ENCODE measurements around the gene NR3C1.

DNA sequence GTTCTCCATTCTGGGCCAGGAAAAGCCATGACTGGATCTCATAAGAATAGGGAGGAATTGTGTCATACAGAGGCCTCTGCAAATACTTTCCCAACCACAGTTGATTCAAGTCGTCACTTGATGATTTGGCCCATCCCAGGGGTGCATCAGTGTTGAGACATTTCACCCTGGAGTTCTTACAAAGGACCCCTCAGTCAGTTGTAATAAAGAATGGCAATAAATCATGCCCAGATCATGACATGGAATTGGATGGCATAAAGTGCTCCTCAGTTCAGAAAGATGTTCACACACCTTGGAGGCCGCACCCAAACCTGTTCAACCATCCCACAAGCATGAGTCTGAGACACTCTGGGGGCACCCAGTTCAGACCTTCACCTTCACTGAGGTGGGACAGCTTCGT, 168.1 kb downstream of the NR3C1 start:
- TF ChIP-seq, protein P1, sequence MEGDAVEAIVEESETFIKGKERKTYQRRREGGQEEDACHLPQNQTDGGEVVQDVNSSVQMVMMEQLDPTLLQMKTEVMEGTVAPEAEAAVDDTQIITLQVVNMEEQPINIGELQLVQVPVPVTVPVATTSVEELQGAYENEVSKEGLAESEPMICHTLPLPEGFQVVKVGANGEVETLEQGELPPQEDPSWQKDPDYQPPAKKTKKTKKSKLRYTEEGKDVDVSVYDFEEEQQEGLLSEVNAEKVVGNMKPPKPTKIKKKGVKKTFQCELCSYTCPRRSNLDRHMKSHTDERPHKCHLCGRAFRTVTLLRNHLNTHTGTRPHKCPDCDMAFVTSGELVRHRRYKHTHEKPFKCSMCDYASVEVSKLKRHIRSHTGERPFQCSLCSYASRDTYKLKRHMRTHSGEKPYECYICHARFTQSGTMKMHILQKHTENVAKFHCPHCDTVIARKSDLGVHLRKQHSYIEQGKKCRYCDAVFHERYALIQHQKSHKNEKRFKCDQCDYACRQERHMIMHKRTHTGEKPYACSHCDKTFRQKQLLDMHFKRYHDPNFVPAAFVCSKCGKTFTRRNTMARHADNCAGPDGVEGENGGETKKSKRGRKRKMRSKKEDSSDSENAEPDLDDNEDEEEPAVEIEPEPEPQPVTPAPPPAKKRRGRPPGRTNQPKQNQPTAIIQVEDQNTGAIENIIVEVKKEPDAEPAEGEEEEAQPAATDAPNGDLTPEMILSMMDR (IDR thresholded peaks at IDR 0.05; ENCODE audit: insufficient read depth, low read length, poor library complexity, severe bottlenecking) = no peak
- no peak for TF ChIP-seq EZH2phosphoT487 (conservative IDR thresholded peaks at IDR 0.05; ENCODE audit: low read length)
